Epithelial cell of esophagus (primary cell): ENCODE results near the gene SERPINA4.

Experiments
- DNase-seq: peaks from one replicate; pipeline ENCODE4 v3.0.0; 2010; ENCODE audit warnings: low read depth
- H3K4me3 ChIP-seq: 2 replicates; pipeline ENCODE4 v1.5.1; 2011; ENCODE audit warnings: mild to moderate bottlenecking, low read length, control low read depth
- TF ChIP-seq, protein P1 (sequence below): IDR thresholded peaks from 2 replicates; pipeline ENCODE4 v1.5.1; 2011; ENCODE audit warnings: low read depth, mild to moderate bottlenecking, low read length, control low read depth, inconsistent platforms; ENCODE audit not compliant: insufficient read depth; ENCODE audit errors: missing control alignments

Gene SERPINA4

GRCh38 chr14:94548131-94548998 lies 12.9 kb upstream of the SERPINA4 start:
- H3K4me3 ChIP-seq: no peak overlapping the region
- TF ChIP-seq, protein P1, sequence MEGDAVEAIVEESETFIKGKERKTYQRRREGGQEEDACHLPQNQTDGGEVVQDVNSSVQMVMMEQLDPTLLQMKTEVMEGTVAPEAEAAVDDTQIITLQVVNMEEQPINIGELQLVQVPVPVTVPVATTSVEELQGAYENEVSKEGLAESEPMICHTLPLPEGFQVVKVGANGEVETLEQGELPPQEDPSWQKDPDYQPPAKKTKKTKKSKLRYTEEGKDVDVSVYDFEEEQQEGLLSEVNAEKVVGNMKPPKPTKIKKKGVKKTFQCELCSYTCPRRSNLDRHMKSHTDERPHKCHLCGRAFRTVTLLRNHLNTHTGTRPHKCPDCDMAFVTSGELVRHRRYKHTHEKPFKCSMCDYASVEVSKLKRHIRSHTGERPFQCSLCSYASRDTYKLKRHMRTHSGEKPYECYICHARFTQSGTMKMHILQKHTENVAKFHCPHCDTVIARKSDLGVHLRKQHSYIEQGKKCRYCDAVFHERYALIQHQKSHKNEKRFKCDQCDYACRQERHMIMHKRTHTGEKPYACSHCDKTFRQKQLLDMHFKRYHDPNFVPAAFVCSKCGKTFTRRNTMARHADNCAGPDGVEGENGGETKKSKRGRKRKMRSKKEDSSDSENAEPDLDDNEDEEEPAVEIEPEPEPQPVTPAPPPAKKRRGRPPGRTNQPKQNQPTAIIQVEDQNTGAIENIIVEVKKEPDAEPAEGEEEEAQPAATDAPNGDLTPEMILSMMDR: no peak
- no peak for DNase-seq

GRCh38 chr14:94548999-94549985 lies 11.9 kb upstream of the SERPINA4 start:
- peak; percentile 49 for DNase-seq
- TF ChIP-seq, protein P1: peak; percentile 78
- no peak overlapping the region for H3K4me3 ChIP-seq

DNA sequence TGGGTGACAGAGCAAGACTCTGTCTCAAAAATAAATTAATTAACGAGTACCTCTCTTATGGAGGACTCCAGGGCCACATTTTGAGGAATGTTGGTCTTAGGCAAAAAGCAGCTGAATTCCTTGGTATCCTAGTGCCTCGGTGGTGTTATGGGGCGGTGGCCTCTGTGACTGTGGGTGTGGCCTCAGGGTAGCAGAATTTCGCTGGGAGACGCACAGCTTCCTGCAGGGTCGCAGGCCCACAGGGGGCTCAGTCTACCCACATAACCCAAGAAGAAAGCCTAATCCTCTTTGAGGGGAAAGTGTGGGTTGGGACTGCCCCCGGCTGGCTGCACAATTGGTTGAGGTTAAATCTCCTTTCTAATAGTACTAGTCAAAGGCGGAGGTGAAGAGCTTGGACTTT lies 11.2 kb upstream of the SERPINA4 start:
- no peak overlapping the region for H3K4me3 ChIP-seq
- DNase-seq: no peak
- TF ChIP-seq, protein P1: no peak

- no peak for DNase-seq
- TF ChIP-seq, protein P1: no peak
- no peak overlapping the region for H3K4me3 ChIP-seq
These were observed 5.3 kb upstream of the SERPINA4 start for GRCh38 chr14:94555991-94556390.

DNA sequence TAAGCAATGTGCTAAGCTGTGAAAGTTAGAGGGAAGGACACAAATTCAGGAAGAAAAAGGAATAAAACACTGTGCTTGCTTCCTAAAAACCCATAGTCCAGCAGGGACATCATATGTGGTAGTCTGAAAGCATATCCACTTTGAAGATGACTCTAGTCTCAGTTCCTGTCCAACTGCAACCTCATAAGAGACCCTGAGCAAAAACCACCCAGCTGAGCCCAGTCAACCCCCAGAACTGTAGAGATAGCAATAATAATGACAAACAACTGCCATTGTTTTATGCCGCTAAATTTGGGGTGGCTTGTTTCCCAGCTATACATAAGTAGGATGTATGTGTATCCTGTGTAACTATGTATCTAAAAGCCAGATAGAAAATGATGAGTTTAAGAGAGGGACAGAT lies 3.9 kb upstream of the SERPINA4 start:
- no peak overlapping the region for H3K4me3 ChIP-seq
- TF ChIP-seq, protein P1: no peak
- no peak for DNase-seq

DNA sequence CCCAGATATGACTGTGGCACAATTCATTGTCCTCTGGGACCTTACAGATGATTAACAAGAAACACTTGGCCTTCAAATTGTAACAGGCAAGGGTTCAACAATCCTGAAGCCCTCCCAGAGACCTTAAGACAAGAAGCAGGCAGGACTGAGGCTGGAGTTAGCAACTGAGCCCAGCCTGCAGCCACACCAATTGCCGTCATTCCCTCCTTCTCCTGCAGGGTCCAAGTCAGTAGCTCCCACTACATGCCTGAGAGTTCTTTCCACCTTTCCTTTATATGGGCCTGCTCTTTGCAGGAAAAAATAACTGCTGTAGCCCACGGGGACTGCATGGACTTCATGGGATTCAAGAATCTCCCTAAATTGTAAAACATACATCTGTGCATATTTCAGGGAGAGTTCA lies 2.4 kb upstream of the SERPINA4 start:
- no peak for DNase-seq
- no peak overlapping the region for H3K4me3 ChIP-seq
- TF ChIP-seq, protein P1: no peak
